MCF 10A (cell line): Measurements from ENCODE around the gene COL25A1. TPM values are rescaled to one million over a fixed set of nuclear protein-coding genes. Genes with fewer than 3 reads are reported as not detected.
A peak's percentile ranks its signal among the peaks of the same experiment; 100 is the strongest.

Source experiments
- BruUV-seq: library from RNA; stranded (reverse); fragments of 400-500 nt; replicated peaks from 2 replicates; lab custom pipeline; 2021; lab: Mats Ljungman, UMichigan
- CTCF ChIA-PET: fragments of 300-600 bp; sonication (Branson Sonifier 250); formaldehyde crosslinking; extraction: SDS; loops from one replicate; lab custom pipeline; 2021; ENCODE audit warnings: antibody characterized with exemption, inconsistent platforms; lab: Yijun Ruan, JAX
- POLR2A ChIA-PET: fragments of 300-600, 350-650 bp; sonication (Branson Sonifier 250); formaldehyde crosslinking; extraction: SDS; loops from one replicate; lab custom pipeline; 2020; ENCODE audit warnings: antibody characterized with exemption, inconsistent platforms; lab: Yijun Ruan, JAX
- DNase-seq: peaks from one replicate; pipeline ENCODE4 v3.0.0-alpha.2; 2018; ENCODE audit not compliant: unreplicated experiment
- H3K27ac Mint-ChIP-seq: one replicate; pipeline ENCODE4 v1.8.0; 2022; ENCODE audit warnings: mild to moderate bottlenecking, low read depth, mixed read lengths; ENCODE audit not compliant: unreplicated experiment
- H3K27me3 Mint-ChIP-seq: one replicate; pipeline ENCODE4 v1.8.0; 2022; ENCODE audit warnings: mixed read lengths; ENCODE audit not compliant: insufficient read depth, unreplicated experiment
- H3K36me3 Mint-ChIP-seq: one replicate; pipeline ENCODE4 v1.8.0; 2022; ENCODE audit warnings: mild to moderate bottlenecking, moderate library complexity, mixed read lengths; ENCODE audit not compliant: insufficient read depth, unreplicated experiment
- H3K4me1 Mint-ChIP-seq: one replicate; pipeline ENCODE4 v1.8.0; 2022; ENCODE audit warnings: mixed read lengths; ENCODE audit not compliant: insufficient read depth, unreplicated experiment
- H3K4me3 Mint-ChIP-seq: one replicate; pipeline ENCODE4 v1.8.0; 2022; ENCODE audit warnings: mild to moderate bottlenecking, moderate library complexity, mixed read lengths; ENCODE audit not compliant: unreplicated experiment
- H3K9me3 Mint-ChIP-seq: one replicate; pipeline ENCODE4 v1.8.0; 2022; ENCODE audit warnings: mixed read lengths; ENCODE audit not compliant: unreplicated experiment
- CTCF ChIP-seq: fragments of 200-600 bp; IDR thresholded peaks from one replicate; pipeline ENCODE4 v1.8.0; 2022; ENCODE audit warnings: antibody characterized with exemption, mild to moderate bottlenecking; ENCODE audit not compliant: unreplicated experiment
- intact Hi-C: fragments of 100-400 bp; cut with micrococcal nuclease; formaldehyde crosslinking; loops from 2 replicates; pipeline ENCODE4 v1.14.1; 2022
- total RNA-seq: library from RNA; stranded (reverse); gene quantifications from 2 replicates; pipeline ENCODE4 v1.2.3, GENCODE V29; 2022

The COL25A1 gene
- total RNA-seq, 1 experiment from 2014 or later = not detected

GRCh38 chr4:108926061-108926460 lies 376.4 kb downstream of the COL25A1 start:
- no TSS peak for BruUV-seq
- TF ChIP-seq CTCF = no peak
- POLR2A ChIA-PET = no interaction called here

GRCh38 chr4:108922191-108922590 lies 380.3 kb downstream of the COL25A1 start:
- Mint-ChIP-seq H3K9me3 (no peaks in the 10 kb centered on the region), H3K27me3 (no peaks in the 10 kb centered on the region), H3K36me3 (no peaks in the 10 kb centered on the region), H3K27ac (no peak overlapping the region), H3K4me1 (no peaks in the 10 kb centered on the region), H3K4me3 (no peak overlapping the region)
- no peak for TF ChIP-seq CTCF
- CTCF ChIA-PET = no interaction called here
- BruUV-seq = no TSS peak
- no peak for DNase-seq
- POLR2A ChIA-PET = no interaction called here
- intact Hi-C loops = no loop called here

More at GRCh38 chr4:108926061-108926460, 376.4 kb downstream of the COL25A1 start:
- H3K27ac Mint-ChIP-seq = no peak overlapping the region
- no peaks in the 10 kb centered on the region for H3K27me3 Mint-ChIP-seq
- intact Hi-C loops = no loop called here
- H3K4me3 Mint-ChIP-seq = no peak overlapping the region
- CTCF ChIA-PET = interaction anchor here (0.5 kb wide), 1 partner anchor 392 kb away, joined by 3 read pairs; no protein-coding TSS in a partner anchor
- no peaks in the 10 kb centered on the region for H3K4me1 Mint-ChIP-seq
- peak; percentile 21 for DNase-seq
- H3K36me3 Mint-ChIP-seq = no peaks in the 10 kb centered on the region
- H3K9me3 Mint-ChIP-seq = no peaks in the 10 kb centered on the region

GRCh38 chr4:108920395-108921087 lies 381.9 kb downstream of the COL25A1 start:
- POLR2A ChIA-PET = no interaction called here
- Mint-ChIP-seq H3K27ac (no peak overlapping the region), H3K27me3 (no peaks in the 10 kb centered on the region), H3K4me1 (no peaks in the 10 kb centered on the region), H3K9me3 (no peaks in the 10 kb centered on the region), H3K36me3 (no peaks in the 10 kb centered on the region), H3K4me3 (no peak overlapping the region)
- no TSS peak for BruUV-seq
- TF ChIP-seq CTCF = no peak
- intact Hi-C loops = no loop called here
- CTCF ChIA-PET = no interaction called here
- DNase-seq = no peak

GRCh38 chr4:108919226-108919893 lies 383.1 kb downstream of the COL25A1 start:
- no TSS peak for BruUV-seq
- no peak overlapping the region for H3K27ac Mint-ChIP-seq
- no peaks in the 10 kb centered on the region for H3K4me1 Mint-ChIP-seq
- CTCF ChIA-PET = no interaction called here
- H3K27me3 Mint-ChIP-seq = no peaks in the 10 kb centered on the region
- no peak for TF ChIP-seq CTCF
- intact Hi-C loops = no loop called here
- no peaks in the 10 kb centered on the region for H3K9me3 Mint-ChIP-seq
- H3K36me3 Mint-ChIP-seq = no peaks in the 10 kb centered on the region
- H3K4me3 Mint-ChIP-seq = no peak overlapping the region
- POLR2A ChIA-PET = no interaction called here
- DNase-seq = no peak
